ENCODE measurements around the gene DPP9. TPM values are rescaled to one million over a fixed set of nuclear protein-coding genes. Genes with fewer than 3 reads are reported as not detected.

The DPP9 gene
- total and polyA plus RNA-seq, 4 experiments from 2014 or later: 10.7 to 93.9 (median 59.3) TPM

- Histone ChIP-seq H3K9me3 (ENCODE audit: control insufficient read depth in 1 of 2, low read length in 2 of 2) (no peaks in the 10 kb centered on the region), H3K4me1 (ENCODE audit: insufficient read depth, low read length) (no peaks in the 10 kb centered on the region), H3K27me3 (ENCODE audit: insufficient read depth, low read length) (no peaks in the 10 kb centered on the region), H3K4me3 (ENCODE audit: low read length in 2 of 2) (no peak overlapping the region), H3K36me3 (ENCODE audit: insufficient read depth, low read length) (peaks cover 50% of the 10 kb centered on the region), H3K27ac (ENCODE audit: low read depth, low read length) (no peak overlapping the region)
- ChIA-PET CTCF (ENCODE audit: partially characterized antibody) (no interaction called here), POLR2A (ENCODE audit: partially characterized antibody) (no interaction called here)
- Mint-ChIP-seq H3K9me3 (no peaks in the 10 kb centered on the region), H3K4me3 (no peak overlapping the region), H3K27ac (no peak overlapping the region), H3K27me3 (no peaks in the 10 kb centered on the region), H3K4me1 (peaks cover 0 to 4% (median 0%) of the 10 kb centered on the region in 4 donors), H3K36me3 (peaks cover 20 to 62% of the 10 kb centered on the region in 2 donors)
- DNase-seq: no peak
- intact Hi-C loops (cut with micrococcal nuclease): no loop called here
Measured at GRCh38 chr19:4701557-4701956, 22.1 kb downstream of the DPP9 start.

- peaks cover 50% of the 10 kb centered on the region for H3K36me3 ChIP-seq (ENCODE audit: insufficient read depth, low read length)
- H3K4me1 Mint-ChIP-seq: peaks cover 0 to 4% (median 0%) of the 10 kb centered on the region in 4 donors
- CTCF ChIA-PET (ENCODE audit: partially characterized antibody): no interaction called here
- DNase-seq: no peak
- H3K4me3 ChIP-seq (ENCODE audit: low read length in 2 of 2): no peak overlapping the region
- no peaks in the 10 kb centered on the region for H3K9me3 Mint-ChIP-seq
- H3K27me3 Mint-ChIP-seq: no peaks in the 10 kb centered on the region
- H3K4me3 Mint-ChIP-seq: no peak overlapping the region
- intact Hi-C loops (cut with micrococcal nuclease): no loop called here
- no peaks in the 10 kb centered on the region for H3K4me1 ChIP-seq (ENCODE audit: insufficient read depth, low read length)
- no peak overlapping the region for H3K27ac ChIP-seq (ENCODE audit: low read depth, low read length)
- H3K27me3 ChIP-seq (ENCODE audit: insufficient read depth, low read length): no peaks in the 10 kb centered on the region
- H3K9me3 ChIP-seq (ENCODE audit: control insufficient read depth in 1 of 2, low read length in 2 of 2): no peaks in the 10 kb centered on the region
- H3K27ac Mint-ChIP-seq: peak overlapping the region in 2 of 7 donors; percentile 7 to 12
- POLR2A ChIA-PET (ENCODE audit: partially characterized antibody): no interaction called here
- H3K36me3 Mint-ChIP-seq: peaks cover 20 to 65% of the 10 kb centered on the region in 2 donors
Measured at GRCh38 chr19:4700693-4700970, 23.0 kb downstream of the DPP9 start.

GRCh38 chr19:4699826-4700692 lies 23.6 kb downstream of the DPP9 start:
- H3K4me1 Mint-ChIP-seq: peaks cover 0 to 4% (median 0%) of the 10 kb centered on the region in 4 donors
- no peaks in the 10 kb centered on the region for H3K27me3 ChIP-seq (ENCODE audit: insufficient read depth, low read length)

GRCh38 chr19:4697304-4697703 lies 26.3 kb downstream of the DPP9 start:
- Mint-ChIP-seq H3K36me3 (peaks cover 24 to 72% of the 10 kb centered on the region in 2 donors), H3K27me3 (no peaks in the 10 kb centered on the region), H3K4me3 (no peak overlapping the region), H3K9me3 (no peaks in the 10 kb centered on the region), H3K4me1 (peaks cover 0 to 2% (median 0%) of the 10 kb centered on the region in 4 donors), H3K27ac (peak overlapping the region in 1 of 7 donors; percentile 10)
- intact Hi-C loops (cut with micrococcal nuclease): no loop called here
- Histone ChIP-seq H3K36me3 (ENCODE audit: insufficient read depth, low read length) (peaks cover 65% of the 10 kb centered on the region), H3K27me3 (ENCODE audit: insufficient read depth, low read length) (no peaks in the 10 kb centered on the region), H3K4me1 (ENCODE audit: insufficient read depth, low read length) (no peaks in the 10 kb centered on the region), H3K4me3 (ENCODE audit: low read length in 2 of 2) (no peak overlapping the region), H3K9me3 (ENCODE audit: control insufficient read depth in 1 of 2, low read length in 2 of 2) (no peaks in the 10 kb centered on the region), H3K27ac (ENCODE audit: low read depth, low read length) (no peak overlapping the region)
- CTCF ChIA-PET (ENCODE audit: partially characterized antibody): no interaction called here
- POLR2A ChIA-PET (ENCODE audit: partially characterized antibody): no interaction called here
- DNase-seq: no peak

More at GRCh38 chr19:4699826-4700692, 23.6 kb downstream of the DPP9 start:
- Histone ChIP-seq H3K9me3 (ENCODE audit: control insufficient read depth in 1 of 2, low read length in 2 of 2) (no peaks in the 10 kb centered on the region), H3K4me3 (ENCODE audit: low read length in 2 of 2) (no peak overlapping the region), H3K36me3 (ENCODE audit: insufficient read depth, low read length) (peaks cover 55% of the 10 kb centered on the region), H3K4me1 (ENCODE audit: insufficient read depth, low read length) (no peaks in the 10 kb centered on the region), H3K27ac (ENCODE audit: low read depth, low read length) (no peak overlapping the region)
- H3K27ac Mint-ChIP-seq: peak overlapping the region in 1 of 7 donors; percentile 12
- ChIA-PET POLR2A (ENCODE audit: partially characterized antibody) (no interaction called here), CTCF (ENCODE audit: partially characterized antibody) (no interaction called here)
- no peaks in the 10 kb centered on the region for H3K9me3 Mint-ChIP-seq
- peaks cover 20 to 64% of the 10 kb centered on the region in 2 donors for H3K36me3 Mint-ChIP-seq
- intact Hi-C loops (cut with micrococcal nuclease): no loop called here
- no peaks in the 10 kb centered on the region for H3K27me3 Mint-ChIP-seq
- no peak overlapping the region for H3K4me3 Mint-ChIP-seq
- no peak for DNase-seq

- POLR2A ChIA-PET (ENCODE audit: partially characterized antibody): no interaction called here
- H3K4me1 Mint-ChIP-seq: no peaks in the 10 kb centered on the region
- CTCF ChIA-PET (ENCODE audit: partially characterized antibody): no interaction called here
- no peak for DNase-seq
- Histone ChIP-seq H3K4me3 (ENCODE audit: low read length in 2 of 2) (no peak overlapping the region), H3K36me3 (ENCODE audit: insufficient read depth, low read length) (peaks cover 52% of the 10 kb centered on the region), H3K9me3 (ENCODE audit: control insufficient read depth in 1 of 2, low read length in 2 of 2) (no peaks in the 10 kb centered on the region), H3K4me1 (ENCODE audit: insufficient read depth, low read length) (no peaks in the 10 kb centered on the region), H3K27me3 (ENCODE audit: insufficient read depth, low read length) (no peaks in the 10 kb centered on the region), H3K27ac (ENCODE audit: low read depth, low read length) (no peak overlapping the region)
- peaks cover 24 to 68% of the 10 kb centered on the region in 2 donors for H3K36me3 Mint-ChIP-seq
- H3K27me3 Mint-ChIP-seq: no peaks in the 10 kb centered on the region
- H3K27ac Mint-ChIP-seq: no peak overlapping the region
- intact Hi-C loops (cut with micrococcal nuclease): no loop called here
- no peak overlapping the region for H3K4me3 Mint-ChIP-seq
- H3K9me3 Mint-ChIP-seq: no peaks in the 10 kb centered on the region
Measured at GRCh38 chr19:4695224-4695731, 28.4 kb downstream of the DPP9 start.

- CTCF ChIA-PET (ENCODE audit: partially characterized antibody): interaction anchor here (0.6 kb wide), 1 partner anchor 35 kb away, joined by 3 read pairs; no protein-coding TSS in a partner anchor
- no peaks in the 10 kb centered on the region for H3K4me1 Mint-ChIP-seq
- H3K36me3 Mint-ChIP-seq: peaks cover 25 to 66% of the 10 kb centered on the region in 2 donors
- Histone ChIP-seq H3K4me1 (ENCODE audit: insufficient read depth, low read length) (no peaks in the 10 kb centered on the region), H3K36me3 (ENCODE audit: insufficient read depth, low read length) (peaks cover 56% of the 10 kb centered on the region), H3K27me3 (ENCODE audit: insufficient read depth, low read length) (no peaks in the 10 kb centered on the region), H3K4me3 (ENCODE audit: low read length in 2 of 2) (no peak overlapping the region), H3K27ac (ENCODE audit: low read depth, low read length) (no peak overlapping the region), H3K9me3 (ENCODE audit: control insufficient read depth in 1 of 2, low read length in 2 of 2) (no peaks in the 10 kb centered on the region)
- no peak overlapping the region for H3K27ac Mint-ChIP-seq
- H3K9me3 Mint-ChIP-seq: no peaks in the 10 kb centered on the region
- no peak for DNase-seq
- POLR2A ChIA-PET (ENCODE audit: partially characterized antibody): no interaction called here
- H3K27me3 Mint-ChIP-seq: no peaks in the 10 kb centered on the region
- intact Hi-C loops (cut with micrococcal nuclease): no loop called here
- no peak overlapping the region for H3K4me3 Mint-ChIP-seq
Measured at GRCh38 chr19:4694211-4694987, 29.2 kb downstream of the DPP9 start.

GRCh38 chr19:4693471-4694121 lies 30.0 kb downstream of the DPP9 start:
- H3K27me3 Mint-ChIP-seq: no peaks in the 10 kb centered on the region
- CTCF ChIA-PET (ENCODE audit: partially characterized antibody): no interaction called here

More at GRCh38 chr19:4693471-4694121, 30.0 kb downstream of the DPP9 start:
- Histone ChIP-seq H3K4me3 (ENCODE audit: low read length in 2 of 2) (no peak overlapping the region), H3K9me3 (ENCODE audit: control insufficient read depth in 1 of 2, low read length in 2 of 2) (no peaks in the 10 kb centered on the region), H3K36me3 (ENCODE audit: insufficient read depth, low read length) (peaks cover 60% of the 10 kb centered on the region), H3K4me1 (ENCODE audit: insufficient read depth, low read length) (no peaks in the 10 kb centered on the region), H3K27ac (ENCODE audit: low read depth, low read length) (no peak overlapping the region), H3K27me3 (ENCODE audit: insufficient read depth, low read length) (no peaks in the 10 kb centered on the region)
- H3K4me3 Mint-ChIP-seq: no peak overlapping the region
- no peaks in the 10 kb centered on the region for H3K4me1 Mint-ChIP-seq
- no peaks in the 10 kb centered on the region for H3K9me3 Mint-ChIP-seq
- intact Hi-C loops (cut with micrococcal nuclease): no loop called here
- POLR2A ChIA-PET (ENCODE audit: partially characterized antibody): no interaction called here
- DNase-seq: no peak
- H3K36me3 Mint-ChIP-seq: peaks cover 25 to 66% of the 10 kb centered on the region in 2 donors
- peak overlapping the region in 1 of 7 donors; percentile 66 for H3K27ac Mint-ChIP-seq

Measured in CD4-positive, alpha-beta memory T cell (primary cell).